Peyer's patch (tissue), 4 donors: ENCODE data around the gene UPK3A. TPM values are rescaled to one million over a fixed set of nuclear protein-coding genes. Genes with fewer than 3 reads are reported as not detected.

ENCODE experiments used
- DNase-seq, 3 donors: peaks; one replicate each; pipeline ENCODE4 v3.0.0-alpha.2; 2017 to 2019
- H3K27ac ChIP-seq, 4 donors: fragments of 200-600 bp; sonication (generic); one replicate each; pipeline ENCODE4 v1.5.1; 2016 to 2019
- H3K27me3 ChIP-seq, 2 donors: fragments of 200-600 bp; sonication (generic); one replicate each; pipeline ENCODE4 v1.5.1; 2019
- H3K36me3 ChIP-seq, 3 donors: fragments of 200-600 bp; sonication (generic); one replicate each; pipeline ENCODE4 v1.5.1; 2016 to 2019
- H3K4me1 ChIP-seq, 4 donors: fragments of 200-600 bp; sonication (generic); one replicate each; pipeline ENCODE4 v1.5.1; 2016 to 2019
- H3K4me3 ChIP-seq, 4 donors: fragments of 200-600 bp; sonication (generic); 1 replicate in 3 of 4; 2 replicates in 1 of 4; pipeline ENCODE4 v1.5.1; 2016 to 2019; ENCODE audit warnings: mild to moderate bottlenecking in 1 of 4
- H3K9me3 ChIP-seq, 4 donors: fragments of 200-600 bp; sonication (generic); one replicate each; pipeline ENCODE4 v1.5.1; 2016 to 2019; ENCODE audit warnings: mild to moderate bottlenecking in 1 of 4
- POLR2A ChIP-seq, 2 donors: fragments of 450-650 bp; IDR thresholded peaks; one replicate each; pipeline ENCODE4 v1.5.1; 2017; ENCODE audit warnings: antibody characterized with exemption in 2 of 2, mild to moderate bottlenecking in 2 of 2, moderate library complexity in 2 of 2
- total RNA-seq, 4 donors: library from RNA; depleted of rRNA; stranded (reverse); fragments of >200 nt; gene quantifications; one replicate each; pipeline ENCODE4 v1.1.0, GENCODE V29; 2016
- TF ChIP-seq, protein P1 (sequence below), 6 experiments: fragments of 450-650 bp in 4 of 6; fragments of 200-600 bp in 2 of 6; sonication (generic) in 1 of 6; IDR thresholded peaks; one replicate each; pipeline ENCODE4 v1.5.1; 2017 to 2019; ENCODE audit warnings: antibody characterized with exemption in 6 of 6, mild to moderate bottlenecking in 3 of 6, moderate library complexity in 1 of 6

The UPK3A gene
- total RNA-seq, 4 donors from 2014 or later, result 4.0 TPM; not detected in 3

DNA sequence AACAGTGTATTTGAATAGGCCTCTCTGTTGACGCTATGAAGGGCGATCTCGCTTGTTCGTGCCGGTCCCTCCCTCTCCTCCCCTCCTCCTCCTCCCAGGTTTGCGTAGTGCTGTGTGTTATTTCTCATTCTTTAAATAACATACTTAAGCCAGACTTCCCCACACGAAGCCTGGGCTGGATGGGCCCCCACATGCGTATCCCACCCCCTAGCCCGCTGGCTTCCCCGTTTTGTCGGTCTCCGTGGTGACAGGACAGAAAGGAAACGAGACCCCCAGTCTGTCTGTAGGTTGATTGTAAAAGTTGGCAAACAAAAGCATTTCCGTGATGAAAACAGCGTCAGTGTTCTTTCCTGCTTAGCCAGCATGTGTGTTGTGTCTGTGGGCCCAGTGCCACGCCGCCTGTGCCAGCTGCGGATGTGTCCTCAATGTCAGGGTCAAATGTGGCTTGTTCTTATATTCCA is 52.3 kb downstream of the UPK3A start:
- Histone ChIP-seq H3K4me1 (no peaks in the 10 kb centered on the region), H3K9me3 (no peaks in the 10 kb centered on the region), H3K27ac (peak overlapping the region in 2 of 4 donors; percentile 52 to 61), H3K4me3 (no peak overlapping the region), H3K36me3 (peaks cover 0 to 93% (median 0%) of the 10 kb centered on the region in 3 donors), H3K27me3 (no peaks in the 10 kb centered on the region)
- TF ChIP-seq, protein P1, sequence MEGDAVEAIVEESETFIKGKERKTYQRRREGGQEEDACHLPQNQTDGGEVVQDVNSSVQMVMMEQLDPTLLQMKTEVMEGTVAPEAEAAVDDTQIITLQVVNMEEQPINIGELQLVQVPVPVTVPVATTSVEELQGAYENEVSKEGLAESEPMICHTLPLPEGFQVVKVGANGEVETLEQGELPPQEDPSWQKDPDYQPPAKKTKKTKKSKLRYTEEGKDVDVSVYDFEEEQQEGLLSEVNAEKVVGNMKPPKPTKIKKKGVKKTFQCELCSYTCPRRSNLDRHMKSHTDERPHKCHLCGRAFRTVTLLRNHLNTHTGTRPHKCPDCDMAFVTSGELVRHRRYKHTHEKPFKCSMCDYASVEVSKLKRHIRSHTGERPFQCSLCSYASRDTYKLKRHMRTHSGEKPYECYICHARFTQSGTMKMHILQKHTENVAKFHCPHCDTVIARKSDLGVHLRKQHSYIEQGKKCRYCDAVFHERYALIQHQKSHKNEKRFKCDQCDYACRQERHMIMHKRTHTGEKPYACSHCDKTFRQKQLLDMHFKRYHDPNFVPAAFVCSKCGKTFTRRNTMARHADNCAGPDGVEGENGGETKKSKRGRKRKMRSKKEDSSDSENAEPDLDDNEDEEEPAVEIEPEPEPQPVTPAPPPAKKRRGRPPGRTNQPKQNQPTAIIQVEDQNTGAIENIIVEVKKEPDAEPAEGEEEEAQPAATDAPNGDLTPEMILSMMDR (IDR thresholded peaks at IDR 0.05), result no peak
- TF ChIP-seq POLR2A (IDR thresholded peaks at IDR 0.05), result no peak
- DNase-seq, result peak in 1 of 3 donors; percentile 18

DNA sequence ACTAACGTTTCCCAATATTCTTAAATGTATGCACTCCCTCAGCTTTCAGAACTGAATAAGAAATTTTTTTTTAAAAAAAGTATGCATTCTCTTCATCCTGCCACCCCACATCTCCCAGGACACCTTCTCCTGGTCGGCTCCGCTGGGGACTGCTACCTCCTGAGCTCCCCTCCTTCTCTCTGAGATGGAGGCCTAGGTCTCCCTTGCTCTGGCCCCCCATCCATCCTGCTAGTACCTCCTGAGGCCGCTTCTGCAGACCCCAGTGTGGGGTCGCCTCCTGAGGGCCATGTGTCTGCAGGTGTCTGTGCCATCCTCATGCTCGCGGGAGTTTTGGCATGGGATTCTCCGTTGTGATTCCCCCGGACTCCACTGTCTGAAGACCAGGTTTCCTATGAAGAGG is 52.8 kb downstream of the UPK3A start:
- Histone ChIP-seq H3K27me3 (no peaks in the 10 kb centered on the region), H3K27ac (peak overlapping the region in 1 of 4 donors; percentile 61), H3K9me3 (no peaks in the 10 kb centered on the region), H3K4me1 (no peaks in the 10 kb centered on the region), H3K4me3 (no peak overlapping the region), H3K36me3 (peaks cover 0 to 90% (median 0%) of the 10 kb centered on the region in 3 donors)
- TF ChIP-seq, protein P1 (IDR thresholded peaks at IDR 0.05), result no peak
- TF ChIP-seq POLR2A (IDR thresholded peaks at IDR 0.05), result no peak
- DNase-seq, result peak in 1 of 3 donors; percentile 13

DNA sequence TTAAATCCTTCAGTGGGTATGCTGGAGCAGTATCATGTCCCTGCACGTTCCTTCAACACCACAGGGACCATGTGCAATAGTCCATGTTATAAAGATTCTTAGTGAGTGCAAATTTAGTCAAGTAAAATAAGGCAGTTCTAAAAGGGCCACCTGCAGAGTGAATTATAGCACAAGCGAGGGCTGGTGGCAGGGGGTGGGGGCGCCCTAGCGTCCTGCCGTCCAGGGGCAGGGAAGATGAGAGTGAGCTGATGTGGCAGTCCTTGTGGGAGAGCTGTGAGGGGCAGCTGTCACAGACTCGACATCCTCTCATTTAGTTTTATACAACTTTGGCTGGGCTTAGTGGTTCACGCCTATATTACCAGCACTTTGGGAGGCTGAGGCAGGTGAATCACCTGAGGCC is 54.0 kb downstream of the UPK3A start:
- H3K36me3 ChIP-seq, result peaks cover 0 to 88% (median 0%) of the 10 kb centered on the region in 3 donors
- H3K4me1 ChIP-seq, result no peaks in the 10 kb centered on the region
- no peak overlapping the region for H3K27ac ChIP-seq
- H3K4me3 ChIP-seq, result no peak overlapping the region
- no peaks in the 10 kb centered on the region for H3K27me3 ChIP-seq
- TF ChIP-seq, protein P1 (IDR thresholded peaks at IDR 0.05), result no peak
- no peak for TF ChIP-seq POLR2A (IDR thresholded peaks at IDR 0.05)
- H3K9me3 ChIP-seq, result no peaks in the 10 kb centered on the region
- no peak for DNase-seq

DNA sequence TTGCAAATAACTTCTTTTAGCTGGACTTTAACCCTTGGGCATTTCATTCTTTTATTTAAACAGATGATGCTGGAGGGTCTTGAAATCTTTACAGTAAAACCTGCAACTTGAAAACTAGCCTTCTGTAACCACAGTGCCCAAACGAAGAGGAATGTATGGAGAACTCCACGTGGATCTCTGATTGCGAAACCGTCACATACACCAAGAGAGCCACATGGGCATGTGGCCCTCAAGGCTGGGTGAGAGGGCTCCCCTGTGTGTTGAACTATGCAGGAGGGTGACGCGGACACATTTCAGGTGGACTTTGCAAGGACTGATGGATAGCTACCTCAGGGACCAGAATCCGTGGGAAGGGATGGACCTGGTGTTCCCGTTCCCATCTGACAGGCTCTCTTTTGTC is 55.6 kb downstream of the UPK3A start:
- Histone ChIP-seq H3K4me3 (no peak overlapping the region), H3K9me3 (no peaks in the 10 kb centered on the region), H3K4me1 (no peaks in the 10 kb centered on the region), H3K27ac (no peak overlapping the region), H3K36me3 (peaks cover 0 to 72% (median 0%) of the 10 kb centered on the region in 3 donors), H3K27me3 (no peaks in the 10 kb centered on the region)
- TF ChIP-seq, protein P1 (IDR thresholded peaks at IDR 0.05), result no peak
- no peak for TF ChIP-seq POLR2A (IDR thresholded peaks at IDR 0.05)
- no peak for DNase-seq

DNA sequence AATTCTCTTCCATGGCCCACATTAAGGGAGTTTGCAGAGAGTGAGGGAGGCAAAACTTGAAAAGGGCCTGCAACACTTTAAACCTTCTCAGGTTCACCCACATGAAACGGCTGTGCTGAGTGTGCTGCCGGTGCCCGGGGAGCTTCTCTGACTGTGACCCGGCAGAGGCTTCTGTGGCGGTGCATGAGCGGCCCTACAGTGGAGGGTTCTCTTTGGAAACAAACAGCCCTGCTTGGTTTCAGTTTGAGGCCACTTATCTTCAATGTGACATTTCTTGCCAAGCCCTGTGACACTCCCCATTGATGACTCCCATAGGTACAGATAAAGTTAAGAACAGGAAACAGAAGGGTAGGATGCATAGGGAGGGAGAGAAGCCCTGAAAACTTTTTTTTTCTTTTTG is 56.7 kb downstream of the UPK3A start:
- TF ChIP-seq, protein P1 (IDR thresholded peaks at IDR 0.05), result no peak
- no peak for TF ChIP-seq POLR2A (IDR thresholded peaks at IDR 0.05)
- Histone ChIP-seq H3K27me3 (no peaks in the 10 kb centered on the region), H3K4me3 (no peak overlapping the region), H3K27ac (no peak overlapping the region), H3K9me3 (no peaks in the 10 kb centered on the region), H3K4me1 (no peaks in the 10 kb centered on the region), H3K36me3 (peaks cover 0 to 61% (median 0%) of the 10 kb centered on the region in 3 donors)
- DNase-seq, result peak in 1 of 3 donors; percentile 8

DNA sequence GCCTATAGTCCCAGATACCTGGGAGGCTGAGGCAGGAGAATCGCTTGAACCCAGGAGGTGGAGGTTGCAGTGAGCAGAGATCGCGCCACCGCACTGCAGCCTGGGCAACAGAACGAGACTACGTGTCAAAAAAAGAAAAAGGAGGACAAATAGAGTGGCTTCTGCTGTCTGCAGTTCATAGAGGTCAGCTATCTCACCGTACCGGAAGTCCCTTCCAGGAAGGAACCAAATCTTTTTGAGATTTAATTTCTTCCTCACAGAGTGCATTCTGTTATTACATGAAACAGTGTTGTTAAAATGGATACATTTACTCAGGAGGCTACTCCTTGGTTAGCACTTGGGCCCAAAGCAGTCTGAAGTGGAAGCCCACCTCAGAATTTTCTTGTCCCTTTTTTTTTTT is 58.4 kb downstream of the UPK3A start:
- no peak for DNase-seq
- Histone ChIP-seq H3K27ac (no peak overlapping the region), H3K4me3 (no peak overlapping the region), H3K9me3 (no peaks in the 10 kb centered on the region), H3K4me1 (no peaks in the 10 kb centered on the region), H3K27me3 (no peaks in the 10 kb centered on the region), H3K36me3 (peaks cover 0 to 45% (median 0%) of the 10 kb centered on the region in 3 donors)
- no peak for TF ChIP-seq POLR2A (IDR thresholded peaks at IDR 0.05)
- TF ChIP-seq, protein P1 (IDR thresholded peaks at IDR 0.05), result no peak
